ENCODE results near the gene CHCHD10.

CHCHD10 gene

GRCh38 chr22:23750714-23751440 lies 16.9 kb downstream of the CHCHD10 start, which contains the start of gene ZNF70:
ZNF70 (minus strand) TSS chr22:23751112; CDS start chr22:23745140, 5,972 bp downstream.
- H3K4me3 ChIP-seq (ENCODE audit: low read depth, low read length): peak within 1 kb of the TSS; percentile 79
- no peaks in the 10 kb centered on the region for H3K79me2 ChIP-seq
- H3K9ac ChIP-seq: peak within 1 kb of the TSS; percentile 21
- TF ChIP-seq CTCF (IDR thresholded peaks at IDR 0.05): no peak
- H3K9me3 ChIP-seq (ENCODE audit: control insufficient read depth, low read length): no peaks in the 10 kb centered on the region
- peak within 1 kb of the TSS; percentile 98 for H3K4me2 ChIP-seq (ENCODE audit: low read length)
- H3K4me1 ChIP-seq: peaks cover 2% of the 10 kb centered on the region
- peak within 1 kb of the TSS; percentile 85 for H3K27ac ChIP-seq
- H3K27me3 ChIP-seq (ENCODE audit: control insufficient read depth, insufficient read depth, low read length): no peaks in the 10 kb centered on the region
- H3K36me3 ChIP-seq (ENCODE audit: control insufficient read depth, insufficient read depth, low read length): no peaks in the 10 kb centered on the region
- peak within 1 kb of the TSS; percentile 90 for H2AFZ ChIP-seq

- peak overlapping the region; percentile 63 for H3K27ac ChIP-seq
- no peaks in the 10 kb centered on the region for H3K36me3 ChIP-seq (ENCODE audit: control insufficient read depth, insufficient read depth, low read length)
- no peak overlapping the region for H3K9ac ChIP-seq
- H3K4me1 ChIP-seq: peaks cover 2% of the 10 kb centered on the region
- peak overlapping the region; percentile 98 for H3K4me2 ChIP-seq (ENCODE audit: low read length)
- no peaks in the 10 kb centered on the region for H3K79me2 ChIP-seq
- H3K27me3 ChIP-seq (ENCODE audit: control insufficient read depth, insufficient read depth, low read length): no peaks in the 10 kb centered on the region
- no peaks in the 10 kb centered on the region for H3K9me3 ChIP-seq (ENCODE audit: control insufficient read depth, low read length)
- TF ChIP-seq CTCF (IDR thresholded peaks at IDR 0.05): no peak
- peak overlapping the region; percentile 79 for H3K4me3 ChIP-seq (ENCODE audit: low read depth, low read length)
- H2AFZ ChIP-seq: peak overlapping the region; percentile 69
Observed at GRCh38 chr22:23750367-23750713, 17.4 kb downstream of the CHCHD10 start.

GRCh38 chr22:23749841-23750301 lies 17.9 kb downstream of the CHCHD10 start:
- Histone ChIP-seq H3K27ac (peak overlapping the region; percentile 63), H3K9me3 (ENCODE audit: control insufficient read depth, low read length) (no peaks in the 10 kb centered on the region), H3K27me3 (ENCODE audit: control insufficient read depth, insufficient read depth, low read length) (no peaks in the 10 kb centered on the region), H2AFZ (peak overlapping the region; percentile 69), H3K9ac (no peak overlapping the region), H3K4me2 (ENCODE audit: low read length) (peak overlapping the region; percentile 98), H3K36me3 (ENCODE audit: control insufficient read depth, insufficient read depth, low read length) (no peaks in the 10 kb centered on the region), H3K4me1 (peaks cover 5% of the 10 kb centered on the region), H3K4me3 (ENCODE audit: low read depth, low read length) (peak overlapping the region; percentile 79), H3K79me2 (no peaks in the 10 kb centered on the region)
- TF ChIP-seq CTCF (IDR thresholded peaks at IDR 0.05): no peak

- no peak overlapping the region for H3K4me3 ChIP-seq (ENCODE audit: low read depth, low read length)
- H3K4me1 ChIP-seq: peaks cover 11% of the 10 kb centered on the region
- peak overlapping the region; percentile 58 for H3K27ac ChIP-seq
- H3K9ac ChIP-seq: no peak overlapping the region
- H3K36me3 ChIP-seq (ENCODE audit: control insufficient read depth, insufficient read depth, low read length): no peaks in the 10 kb centered on the region
- no peaks in the 10 kb centered on the region for H3K27me3 ChIP-seq (ENCODE audit: control insufficient read depth, insufficient read depth, low read length)
- no peak for TF ChIP-seq CTCF (IDR thresholded peaks at IDR 0.05)
- H3K9me3 ChIP-seq (ENCODE audit: control insufficient read depth, low read length): no peaks in the 10 kb centered on the region
- H3K4me2 ChIP-seq (ENCODE audit: low read length): peak overlapping the region; percentile 2
- H2AFZ ChIP-seq: peak overlapping the region; percentile 5
- H3K79me2 ChIP-seq: no peaks in the 10 kb centered on the region
Observed at GRCh38 chr22:23745791-23746190, 22.0 kb downstream of the CHCHD10 start.

GRCh38 chr22:23744485-23744884 lies 23.3 kb downstream of the CHCHD10 start:
- H3K9ac ChIP-seq: no peak overlapping the region
- no peak overlapping the region for H3K4me3 ChIP-seq (ENCODE audit: low read depth, low read length)
- no peaks in the 10 kb centered on the region for H3K27me3 ChIP-seq (ENCODE audit: control insufficient read depth, insufficient read depth, low read length)
- H3K27ac ChIP-seq: no peak overlapping the region
- TF ChIP-seq CTCF (IDR thresholded peaks at IDR 0.05): no peak
- no peaks in the 10 kb centered on the region for H3K36me3 ChIP-seq (ENCODE audit: control insufficient read depth, insufficient read depth, low read length)
- no peak overlapping the region for H3K4me2 ChIP-seq (ENCODE audit: low read length)
- H3K79me2 ChIP-seq: no peaks in the 10 kb centered on the region
- peaks cover 9% of the 10 kb centered on the region for H3K4me1 ChIP-seq
- H2AFZ ChIP-seq: no peak overlapping the region
- H3K9me3 ChIP-seq (ENCODE audit: control insufficient read depth, low read length): no peaks in the 10 kb centered on the region

All from parathyroid adenoma (tissue), 2 donors.